ENCODE data around the gene HOXB9.

DNA sequence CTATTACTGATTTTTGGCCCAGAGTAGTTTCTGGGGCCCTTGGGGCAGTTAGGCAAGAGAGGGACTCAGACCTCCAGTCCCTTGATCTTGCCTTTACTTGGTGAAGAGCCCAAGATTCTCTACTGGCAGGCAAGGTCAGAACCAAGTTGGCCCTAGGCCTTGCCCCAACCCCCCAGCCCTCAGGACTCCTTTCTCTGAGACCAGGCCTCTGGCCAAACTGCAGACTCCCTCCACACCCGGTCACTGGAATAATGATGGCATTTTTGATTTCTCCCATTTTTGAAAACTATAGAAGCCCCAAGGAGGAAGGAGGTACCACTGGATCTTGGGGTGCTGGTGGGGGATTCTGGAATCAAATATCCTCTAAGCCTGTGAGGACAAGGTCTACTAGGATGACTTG lies 18.0 kb upstream of the HOXB9 start:
- TF ChIP-seq POLR2A (IDR thresholded peaks at IDR 0.05): no peak
- TF ChIP-seq, protein P1, sequence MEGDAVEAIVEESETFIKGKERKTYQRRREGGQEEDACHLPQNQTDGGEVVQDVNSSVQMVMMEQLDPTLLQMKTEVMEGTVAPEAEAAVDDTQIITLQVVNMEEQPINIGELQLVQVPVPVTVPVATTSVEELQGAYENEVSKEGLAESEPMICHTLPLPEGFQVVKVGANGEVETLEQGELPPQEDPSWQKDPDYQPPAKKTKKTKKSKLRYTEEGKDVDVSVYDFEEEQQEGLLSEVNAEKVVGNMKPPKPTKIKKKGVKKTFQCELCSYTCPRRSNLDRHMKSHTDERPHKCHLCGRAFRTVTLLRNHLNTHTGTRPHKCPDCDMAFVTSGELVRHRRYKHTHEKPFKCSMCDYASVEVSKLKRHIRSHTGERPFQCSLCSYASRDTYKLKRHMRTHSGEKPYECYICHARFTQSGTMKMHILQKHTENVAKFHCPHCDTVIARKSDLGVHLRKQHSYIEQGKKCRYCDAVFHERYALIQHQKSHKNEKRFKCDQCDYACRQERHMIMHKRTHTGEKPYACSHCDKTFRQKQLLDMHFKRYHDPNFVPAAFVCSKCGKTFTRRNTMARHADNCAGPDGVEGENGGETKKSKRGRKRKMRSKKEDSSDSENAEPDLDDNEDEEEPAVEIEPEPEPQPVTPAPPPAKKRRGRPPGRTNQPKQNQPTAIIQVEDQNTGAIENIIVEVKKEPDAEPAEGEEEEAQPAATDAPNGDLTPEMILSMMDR (IDR thresholded peaks at IDR 0.05): no peak
